Stimulated activated CD4-positive, alpha-beta T cell treated with anti-CD3 and anti-CD28 coated beads, Interleukin-12 subunit alpha, Interleukin-12 subunit beta, amount 100 ng/mL, for 24 hours (primary cell): ENCODE data around the gene C20orf204.

ENCODE experiments used
- DNase-seq, 2 experiments: peaks; one replicate each; pipeline ENCODE4 v3.0.0-alpha.2; 2020; ENCODE audit warnings: low read depth in 2 of 2

The C20orf204 gene

DNA sequence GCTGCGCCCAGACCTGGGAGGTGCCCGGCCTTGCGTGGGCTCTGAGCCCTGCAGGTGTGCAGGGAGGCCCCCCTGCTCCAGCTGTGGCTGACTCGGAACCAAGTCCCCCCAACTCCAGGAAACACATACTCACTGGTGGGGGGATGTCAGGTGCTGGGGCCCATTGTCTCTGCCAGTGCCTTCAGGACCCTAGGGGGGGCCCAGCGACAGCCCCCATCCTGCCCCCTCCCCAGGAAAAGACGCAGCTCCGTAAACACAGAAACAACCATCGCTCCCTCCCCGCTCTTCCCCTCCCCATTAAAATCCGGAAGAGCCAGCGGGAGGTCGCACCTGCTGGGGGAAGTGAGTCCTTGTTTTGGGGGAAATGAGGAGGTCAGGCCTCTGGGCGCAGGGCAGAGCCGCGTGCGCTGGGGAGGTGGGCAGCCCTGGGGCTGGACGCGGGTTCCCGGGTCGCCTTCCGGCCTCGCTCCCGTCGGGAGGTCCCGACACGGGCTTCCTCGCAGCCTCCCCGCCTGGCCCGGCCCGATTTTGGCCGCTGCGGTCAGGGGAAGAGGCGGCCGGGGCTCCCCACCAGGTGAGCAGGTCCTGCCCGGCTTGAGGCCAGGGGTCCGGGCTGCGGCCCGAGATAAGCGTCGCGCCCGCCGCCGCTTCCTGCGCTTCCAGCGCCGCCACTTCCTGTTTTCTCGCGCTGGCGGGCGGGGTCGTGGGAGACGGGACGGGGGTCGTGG is 6.2 kb downstream of the C20orf204 start:
- no peak for DNase-seq

DNA sequence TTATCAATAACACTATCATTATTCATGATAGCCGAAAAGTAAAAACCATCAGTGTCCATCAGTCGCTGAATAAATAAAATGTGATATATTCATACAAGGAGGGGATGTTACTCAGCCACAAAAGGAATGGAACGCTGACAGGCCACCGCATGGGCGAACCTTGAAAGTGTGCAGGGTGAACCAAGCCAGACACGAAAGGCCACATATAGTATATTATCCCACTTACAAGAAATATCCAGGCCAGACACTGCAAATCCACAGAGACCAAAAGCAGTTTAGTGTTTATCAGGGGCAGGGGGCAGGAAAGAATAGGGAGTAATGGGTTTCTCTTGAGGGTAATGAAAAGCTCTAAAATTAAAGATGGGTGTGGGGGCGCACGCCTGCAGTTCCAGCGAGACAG is 7.8 kb downstream of the C20orf204 start:
- no peak for DNase-seq

DNA sequence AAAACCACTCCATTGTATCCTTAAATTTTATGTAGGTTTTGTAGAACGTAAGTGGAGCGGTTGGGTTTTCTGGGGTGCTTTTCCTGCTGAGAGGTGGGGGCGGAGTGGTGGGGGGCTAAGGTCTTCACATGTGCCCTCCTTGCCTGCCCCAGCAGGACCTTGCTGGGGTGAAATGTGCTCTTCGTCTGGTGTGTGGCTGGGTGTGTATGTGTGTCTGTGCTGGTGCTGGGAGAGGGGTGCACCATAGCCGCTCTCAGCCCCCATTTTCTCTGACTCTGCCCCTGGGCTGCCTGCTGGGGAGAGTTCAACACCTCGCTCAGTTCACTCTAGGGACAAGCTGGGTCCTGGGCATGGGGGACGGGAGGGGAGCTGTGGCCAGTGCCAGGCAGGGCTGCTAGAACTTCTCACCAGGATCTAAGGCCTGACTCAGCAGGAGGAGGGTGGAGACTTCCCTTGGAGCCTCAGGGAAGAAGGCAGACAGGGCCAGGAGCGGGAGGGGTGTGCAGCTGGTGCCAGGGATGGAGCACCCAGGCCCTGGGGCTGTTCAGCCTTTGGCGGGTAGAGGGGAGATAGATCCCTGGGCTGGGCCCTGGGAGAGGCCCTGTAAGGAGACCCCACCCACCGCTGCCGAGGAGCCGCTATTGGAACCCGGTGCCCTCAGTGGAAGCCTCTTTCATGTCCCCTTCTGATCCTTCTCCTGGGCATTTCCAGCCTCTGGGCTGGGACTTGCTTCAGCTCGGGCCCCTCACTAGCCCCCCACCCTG is 8.7 kb downstream of the C20orf204 start:
- DNase-seq: no peak

DNA sequence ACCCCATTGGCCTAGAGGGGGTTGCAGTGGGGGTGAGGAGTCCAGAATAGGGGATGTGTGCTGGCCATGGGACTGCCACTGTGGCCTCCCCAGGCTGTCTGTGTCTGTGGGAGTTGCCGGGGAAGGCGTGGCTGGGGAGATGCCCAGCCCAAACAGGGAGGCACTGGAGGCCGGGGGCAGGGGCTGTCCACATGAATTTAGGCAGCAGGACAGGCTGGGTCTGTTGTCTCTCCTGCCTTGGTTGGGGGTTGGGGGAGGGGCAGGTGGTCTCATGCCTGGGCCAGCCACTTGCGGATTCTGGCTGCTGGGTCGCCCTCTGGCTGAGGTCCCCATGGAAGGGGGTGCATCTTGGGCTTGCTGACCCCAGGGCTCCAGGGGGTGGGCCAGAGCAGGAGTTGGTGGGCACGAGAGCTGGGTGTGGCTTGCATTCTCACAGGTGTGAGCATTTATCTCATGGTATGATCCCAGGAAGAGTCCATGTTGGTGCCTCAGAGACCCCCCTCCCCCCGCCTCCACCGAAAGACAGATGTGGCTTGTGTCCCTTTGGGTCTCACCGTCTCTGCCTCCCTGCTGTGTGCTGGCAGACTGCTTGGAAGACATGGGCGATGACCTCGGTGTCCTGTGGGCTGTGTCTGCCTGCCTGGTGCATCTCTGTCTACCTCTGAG is 9.5 kb downstream of the C20orf204 start:
- no peak for DNase-seq

DNA sequence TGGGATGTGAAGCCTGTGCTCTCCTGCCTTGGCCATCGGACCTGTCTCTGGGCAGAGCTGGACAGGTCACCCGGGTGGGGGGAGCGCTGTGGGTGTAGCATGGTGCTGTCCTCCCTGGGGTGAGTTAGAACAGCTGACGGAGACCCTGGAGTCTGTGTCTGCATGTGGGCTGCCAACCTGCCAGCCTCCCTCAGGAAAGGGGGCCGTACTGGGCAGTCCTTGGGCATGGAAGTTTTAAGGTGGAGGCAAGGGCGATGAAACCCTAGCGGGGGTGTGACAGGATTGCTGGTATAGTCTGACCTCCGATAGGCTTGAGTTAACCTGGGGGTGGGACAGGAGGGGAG is 11.0 kb downstream of the C20orf204 start:
- no peak for DNase-seq

DNA sequence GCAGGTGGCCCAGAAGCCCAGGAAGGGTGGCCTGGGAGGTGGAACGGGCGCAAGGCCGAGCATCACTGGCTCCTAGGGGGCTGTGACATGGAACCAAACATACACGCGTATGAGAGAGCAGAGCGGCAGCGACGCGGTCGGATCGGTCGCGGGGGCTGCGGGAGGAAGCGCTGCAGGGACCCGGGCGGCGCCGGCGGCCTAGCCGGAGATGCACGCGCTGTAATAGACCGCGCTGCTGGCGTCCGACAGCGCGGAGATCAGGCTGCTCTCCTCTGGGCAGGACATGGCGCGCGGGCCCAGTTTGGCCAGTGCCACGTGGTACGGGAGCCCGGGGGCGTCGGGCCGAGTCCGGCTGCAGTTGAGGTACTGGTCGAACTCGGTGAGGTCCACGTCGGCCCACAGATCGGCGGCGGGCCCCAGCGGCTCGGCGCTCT is 12.0 kb downstream of the C20orf204 start:
- no peak for DNase-seq

DNA sequence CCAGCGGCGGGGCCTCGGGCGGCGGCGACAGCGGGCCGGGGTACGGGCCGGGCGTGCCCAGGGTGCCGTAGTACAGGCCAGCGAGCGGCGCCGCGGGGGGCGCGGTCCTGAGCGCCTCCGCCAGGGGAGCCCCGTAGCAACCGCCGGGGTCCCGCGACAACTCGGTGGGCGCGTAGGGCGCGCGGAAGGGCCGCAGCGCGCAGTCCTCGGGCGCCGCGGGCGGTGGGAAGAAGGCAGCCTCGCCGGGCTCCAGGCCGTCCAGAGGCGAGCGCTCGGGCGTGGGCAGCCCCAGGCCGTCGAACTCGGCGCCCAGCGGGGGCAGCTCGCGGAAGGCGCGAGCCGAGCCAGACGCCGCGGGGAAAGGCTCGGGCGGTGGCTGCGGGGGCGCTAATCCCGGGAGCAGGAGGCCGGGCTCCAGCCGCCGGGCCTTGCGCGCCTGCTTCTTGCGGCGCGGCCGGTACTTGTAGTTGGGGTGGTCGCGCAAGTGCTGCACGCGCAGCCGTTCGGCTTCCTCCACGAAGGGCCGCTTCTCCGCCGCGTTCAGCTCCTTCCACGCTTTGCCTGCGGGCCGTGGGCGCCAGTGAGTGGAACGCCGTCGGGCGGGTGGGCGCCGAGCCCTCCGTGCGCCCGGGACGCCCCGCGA is 12.5 kb downstream of the C20orf204 start:
- no peak for DNase-seq

DNA sequence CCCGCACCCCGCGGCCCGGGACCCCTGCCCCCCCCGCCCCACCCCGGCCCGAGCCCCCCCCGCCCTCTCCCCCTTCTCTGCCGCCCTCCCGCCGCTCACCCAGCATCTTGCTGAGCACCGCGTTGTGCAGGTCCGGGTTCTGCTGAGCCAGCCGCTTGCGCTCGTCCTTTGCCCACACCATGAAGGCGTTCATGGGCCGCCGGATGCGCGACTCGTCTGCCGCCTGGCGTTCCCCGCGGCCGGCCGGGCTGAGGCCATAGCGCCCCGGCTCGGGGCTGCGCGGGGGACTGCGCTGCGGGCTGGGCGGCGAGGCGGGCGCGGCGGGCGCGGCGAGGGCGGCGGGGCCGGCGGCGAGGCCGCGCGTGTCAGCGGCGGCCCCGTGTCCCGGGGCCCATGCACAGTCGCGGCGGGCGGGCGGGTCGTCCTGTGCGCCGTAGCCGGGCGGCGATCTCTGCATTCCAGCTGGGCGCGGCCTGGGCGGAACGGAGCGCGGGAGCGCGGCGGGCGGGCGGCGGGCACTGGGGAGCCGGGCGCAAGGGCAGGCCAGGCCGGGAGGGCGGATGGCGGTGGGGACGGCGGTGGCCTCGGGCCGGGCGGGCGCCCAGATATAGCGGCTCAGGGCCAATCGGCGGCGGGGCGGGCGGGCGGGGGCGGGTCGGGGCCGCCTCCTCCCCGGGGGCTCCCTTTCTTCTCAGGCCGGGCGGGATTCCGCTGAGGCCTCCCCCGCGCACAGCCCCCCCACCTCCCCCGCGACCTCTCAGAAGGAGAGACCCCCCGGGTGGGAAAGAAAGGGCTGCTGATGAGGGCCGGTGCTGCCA is 13.3 kb downstream of the C20orf204 start, which contains the start of gene SOX18:
Gene SOX18 (minus strand): TSS at position 580 of the 818 bp plus-strand sequence. CDS start 123 bp downstream, at position 457.
- DNase-seq: no peak

DNA sequence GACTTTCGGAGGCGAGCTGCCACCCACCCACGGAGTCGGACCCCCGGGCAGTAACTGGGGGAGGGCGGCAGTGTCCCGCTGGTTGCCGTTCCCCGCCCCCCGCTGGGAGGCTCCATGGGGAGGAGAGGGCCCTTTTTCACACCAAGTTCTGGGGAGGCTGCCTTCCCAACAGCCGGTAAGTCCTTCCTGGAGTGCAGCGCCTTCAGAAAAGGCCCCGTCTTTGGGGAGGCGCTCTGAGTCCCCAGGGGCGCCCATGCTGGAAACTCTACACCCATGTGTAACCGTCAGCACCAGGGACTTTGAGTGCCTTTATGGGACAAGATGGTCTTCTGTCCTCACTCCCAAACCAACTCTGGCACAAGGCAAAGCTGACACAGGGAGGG is 13.9 kb downstream of the C20orf204 start:
- no peak for DNase-seq

DNA sequence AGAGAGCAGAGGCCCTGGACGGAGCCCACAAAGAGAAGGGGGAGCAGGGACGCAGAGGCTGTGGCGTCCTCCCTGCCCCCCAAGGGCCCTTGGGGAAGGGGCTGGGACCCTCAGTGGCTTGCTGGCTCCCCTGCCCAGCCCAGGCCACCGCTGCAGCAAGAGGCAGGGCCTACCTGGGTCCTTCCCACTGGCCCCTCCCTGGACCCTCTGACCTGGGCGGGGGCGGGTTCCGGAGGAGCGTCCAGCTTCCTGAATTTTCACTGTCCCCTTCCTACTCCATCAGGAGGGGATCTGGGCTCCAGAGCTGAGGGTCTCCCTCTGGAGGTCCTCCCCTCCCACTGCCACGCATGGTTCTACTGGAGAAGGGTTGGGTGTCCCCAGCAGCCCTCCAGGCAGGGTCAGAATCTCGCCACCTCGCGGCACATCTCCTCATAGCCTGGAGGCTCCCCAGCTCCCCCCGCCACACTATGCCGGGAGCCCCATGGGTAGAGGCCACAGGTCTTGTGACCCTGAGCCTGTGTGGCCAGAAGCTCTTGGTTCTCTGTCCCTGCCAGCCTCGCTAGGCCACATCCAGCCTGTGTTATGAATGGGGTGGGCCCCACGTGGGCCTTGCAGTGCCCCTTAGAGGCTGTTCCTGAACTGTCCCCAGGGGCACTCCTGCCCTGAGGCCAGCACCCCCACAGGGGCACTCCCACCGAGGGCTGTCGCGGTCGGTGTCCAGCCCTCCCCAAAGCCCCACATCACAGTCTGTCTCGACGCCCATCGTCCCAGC is 14.5 kb downstream of the C20orf204 start:
- DNase-seq: no peak

DNA sequence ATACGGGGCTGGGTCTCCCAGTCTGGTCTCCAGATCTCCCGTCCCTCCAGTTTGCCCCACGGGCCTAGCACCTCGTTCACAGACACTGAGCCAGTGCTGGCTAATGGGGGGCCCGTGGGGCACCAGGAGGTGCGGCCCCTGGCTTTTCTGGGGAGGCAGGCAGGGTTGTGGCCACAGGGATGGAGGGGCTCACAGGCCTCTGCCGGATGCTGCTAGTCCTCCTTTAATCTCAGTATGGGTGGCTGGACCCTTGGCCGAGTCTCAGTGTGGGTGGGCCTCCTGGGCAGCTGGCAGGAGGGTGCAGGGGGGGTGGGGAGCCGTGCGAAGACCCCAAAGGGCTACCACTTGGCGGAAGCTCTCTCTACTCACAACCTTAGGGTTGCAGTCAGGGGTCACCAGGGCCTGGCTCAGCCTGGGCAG is 15.1 kb downstream of the C20orf204 start:
- no peak for DNase-seq

DNA sequence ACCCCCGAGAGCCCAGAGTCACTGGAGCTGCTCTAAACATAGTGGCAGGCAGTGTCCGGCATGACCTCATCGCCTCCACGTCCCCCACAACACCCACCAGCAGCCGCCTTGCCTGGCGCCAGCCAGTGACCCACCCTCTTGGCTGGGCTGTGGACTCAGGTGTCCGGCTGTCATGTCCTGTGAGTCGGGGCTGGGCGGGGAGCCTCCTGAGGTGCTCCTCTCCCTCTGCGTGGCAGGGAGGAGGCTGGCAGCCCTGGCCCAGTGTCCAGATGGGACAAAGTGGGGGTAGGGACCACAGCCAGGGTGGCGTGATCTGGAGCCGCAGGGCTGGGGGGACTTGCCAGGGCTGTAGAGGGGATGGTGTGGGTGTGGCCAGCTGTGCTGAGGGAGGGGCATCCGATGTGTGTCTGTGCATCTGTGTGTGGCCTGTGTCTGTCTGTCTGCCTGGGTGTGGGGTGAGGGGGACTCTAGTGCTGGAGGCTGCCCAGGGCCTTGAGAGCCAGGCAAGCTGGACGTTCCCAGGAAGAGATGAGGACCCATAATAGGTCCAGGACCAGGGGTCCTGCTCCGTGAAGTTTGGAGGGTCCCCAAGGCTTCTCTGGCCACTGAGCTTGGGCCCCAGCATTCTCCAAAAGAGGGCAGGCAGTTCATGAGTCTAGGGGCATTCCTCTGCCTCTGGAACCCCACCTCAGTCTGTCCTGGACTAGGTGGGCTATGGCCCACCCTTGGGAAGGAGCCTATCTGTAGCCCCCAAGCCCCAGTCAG is 15.8 kb downstream of the C20orf204 start:
- no peak for DNase-seq

DNA sequence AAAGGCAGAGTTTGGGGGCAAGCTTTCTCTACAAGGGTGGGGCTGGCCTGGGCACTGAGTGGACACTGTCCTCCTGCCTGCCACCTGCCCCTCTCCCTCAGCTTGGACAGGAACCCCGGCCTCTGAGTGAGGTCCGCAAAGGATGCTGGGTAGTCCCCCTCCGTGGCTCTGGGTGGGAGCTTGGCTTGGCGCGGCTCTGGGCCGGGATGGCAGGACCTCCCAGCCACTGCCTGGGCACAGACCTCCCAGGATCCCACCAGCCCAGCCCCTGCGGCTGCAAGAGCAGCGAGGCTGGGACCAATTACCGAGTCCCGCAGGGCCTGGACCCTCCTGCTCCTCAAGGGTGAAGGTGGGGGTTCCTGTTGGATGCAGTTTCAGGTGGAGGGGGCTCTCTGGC is 16.3 kb downstream of the C20orf204 start:
- DNase-seq: no peak

DNA sequence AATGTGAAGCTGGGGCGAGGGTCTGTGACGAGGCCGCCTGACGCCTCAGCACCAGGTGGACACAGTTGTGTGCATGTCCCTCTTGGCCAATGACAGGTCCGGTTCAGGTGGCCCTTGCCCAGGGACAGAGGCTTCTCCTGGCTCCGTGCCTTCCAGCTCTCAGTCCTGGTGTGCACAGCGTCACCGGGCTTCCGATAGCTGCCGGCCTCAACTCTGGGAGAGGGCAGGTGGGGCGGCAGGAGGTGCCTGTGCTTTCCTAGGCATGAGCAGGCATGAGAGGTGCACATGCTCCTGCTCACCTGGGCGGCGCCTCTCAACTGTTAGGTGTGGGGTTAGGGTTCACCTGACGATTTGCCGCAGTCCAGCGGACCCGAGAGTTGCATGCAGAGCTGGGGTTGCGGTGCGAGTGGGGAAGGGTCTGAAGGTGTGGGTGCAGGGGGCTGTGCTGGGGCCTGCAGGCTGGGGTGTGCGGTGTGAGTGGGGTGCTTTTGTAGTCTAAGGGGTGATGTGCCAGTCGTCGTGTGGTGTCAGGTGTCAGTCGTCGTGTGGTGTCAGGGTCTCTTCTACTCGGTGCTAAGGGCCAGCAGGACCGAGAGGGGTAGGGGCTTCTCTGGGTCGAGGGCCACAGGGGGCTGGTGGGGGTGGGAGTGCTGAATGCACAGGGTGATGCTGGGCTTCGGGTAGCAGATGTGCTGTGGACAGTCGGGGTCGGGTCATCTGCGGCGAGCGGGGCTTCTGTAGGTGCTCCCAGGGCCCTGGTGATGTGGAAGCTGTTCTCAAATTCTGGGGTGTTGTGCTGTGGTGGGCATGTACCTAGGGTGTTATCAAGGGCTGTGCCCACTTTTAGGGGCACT is 17.2 kb downstream of the C20orf204 start:
- DNase-seq: no peak

DNA sequence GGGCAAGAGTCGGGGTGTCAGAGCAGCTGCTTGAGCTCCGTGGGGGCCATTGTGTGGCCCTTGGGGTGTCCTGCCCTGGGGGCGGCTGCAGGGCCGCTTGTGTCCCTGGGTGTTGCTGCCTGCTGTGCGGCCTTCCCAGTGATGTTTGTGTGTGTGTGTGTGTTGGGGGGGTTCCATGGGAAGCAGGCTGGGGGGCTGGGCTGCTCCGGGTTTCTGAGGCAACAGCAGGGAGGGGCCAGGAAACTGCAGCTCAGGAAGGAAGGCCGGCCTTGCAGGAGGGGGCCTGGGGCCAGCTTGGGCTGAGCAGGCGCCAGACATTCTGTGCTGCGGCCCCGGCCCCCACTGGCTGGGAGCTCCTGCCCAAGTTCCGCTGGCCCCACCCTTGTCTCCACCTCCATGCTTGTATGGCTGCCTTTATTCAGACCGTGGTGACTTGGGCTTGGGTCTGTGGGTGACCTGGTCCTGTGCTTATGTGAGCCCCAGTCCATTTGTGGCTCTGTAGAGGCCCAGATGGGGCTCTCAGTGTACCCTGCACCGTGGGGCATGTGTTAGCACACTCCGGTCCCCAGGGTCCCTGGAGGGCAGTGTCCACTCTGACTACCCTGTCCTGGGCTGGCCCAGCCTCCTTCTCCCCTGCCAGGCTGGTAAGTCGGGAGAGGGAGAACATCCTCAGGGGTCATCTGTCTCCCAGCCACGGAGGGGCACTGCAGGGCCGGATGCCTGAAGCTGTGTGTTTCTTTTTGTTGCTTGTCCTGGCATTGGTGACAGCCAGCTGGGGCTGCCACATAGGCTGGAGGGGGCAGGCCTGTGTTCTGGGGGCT is 18.1 kb downstream of the C20orf204 start:
- no peak for DNase-seq

DNA sequence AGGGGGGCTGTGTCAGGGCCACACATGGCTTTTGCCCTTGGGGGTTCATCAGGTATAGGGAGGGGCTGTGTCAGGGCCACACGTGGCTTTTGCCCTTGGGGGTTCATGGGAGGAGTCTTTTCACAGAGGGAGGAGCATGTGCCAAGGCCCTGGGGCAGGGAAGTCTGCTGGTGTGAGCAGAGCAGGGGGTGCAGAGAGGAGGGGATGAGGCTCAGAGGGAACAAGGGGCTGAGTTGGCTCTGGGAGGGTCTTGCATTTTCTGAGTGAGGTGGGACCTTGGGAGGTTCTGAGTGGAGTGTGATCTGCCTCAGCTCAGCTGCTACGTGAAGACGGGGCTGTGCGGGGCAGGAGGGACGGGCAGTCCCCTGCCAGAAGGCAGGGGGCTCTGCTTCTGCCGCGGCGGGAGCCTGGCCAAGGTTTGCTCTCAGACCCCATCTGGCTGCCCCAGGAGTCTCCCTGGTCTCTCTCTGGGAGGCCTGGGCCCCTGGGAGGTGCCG is 19.5 kb downstream of the C20orf204 start:
- no peak for DNase-seq

DNA sequence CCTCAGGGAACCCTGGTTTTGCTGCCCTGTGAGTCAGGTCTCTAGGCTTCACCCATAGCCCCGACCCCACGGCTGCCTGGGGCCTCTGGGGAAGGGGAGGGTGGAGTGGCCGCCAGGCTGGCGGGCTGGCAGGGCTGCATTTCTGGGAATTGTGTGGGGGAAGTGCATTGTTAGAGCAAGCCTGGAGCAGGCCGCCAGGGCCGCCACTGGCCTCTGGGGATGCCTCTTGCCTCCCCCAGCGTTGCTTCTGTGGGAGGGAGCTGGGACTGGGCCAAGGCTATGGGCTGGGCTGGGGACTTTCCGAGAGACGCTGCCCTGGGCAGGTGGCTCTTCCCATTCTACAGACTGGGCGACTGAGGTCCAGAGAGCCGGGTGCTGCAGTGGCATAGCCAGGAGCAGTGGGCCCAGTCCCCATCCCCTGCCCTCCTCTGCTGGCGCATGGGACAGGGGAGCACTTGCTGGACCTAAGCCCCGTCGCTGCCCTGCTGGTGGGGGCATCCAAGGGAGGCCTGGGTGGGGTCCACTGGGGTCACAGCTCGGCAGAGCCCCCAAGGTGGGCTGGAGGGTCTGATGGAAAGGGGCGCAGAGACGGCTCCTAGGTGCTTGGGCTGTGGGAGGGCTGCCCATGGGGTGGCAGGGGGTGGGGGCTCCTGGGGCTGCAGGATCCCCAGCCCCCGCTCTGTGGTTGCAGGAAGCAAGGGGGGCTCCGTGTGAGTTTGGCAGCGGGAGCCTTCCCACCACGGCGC is 20.1 kb downstream of the C20orf204 start:
- DNase-seq: no peak
